HG03354 (cell line): ENCODE measurements around the gene DHX32.
"Not testable (repeated sequence)": the region's sequence is repeated elsewhere in the genome, so short reads cannot be mapped to it uniquely, and the experiment has no call there.

ENCODE experiments used
- ATAC-seq: cut with Tn5 transposase; IDR thresholded peaks from one replicate; pipeline ENCODE4 v1.9.1; 2021; ENCODE audit warnings: mild to moderate bottlenecking; ENCODE audit not compliant: unreplicated experiment, poor library complexity, severe bottlenecking

The DHX32 gene

GRCh38 chr10:125881192-125881591 is at the start of gene DHX32:
Gene DHX32, minus strand, starts transcription at chr10:125881292. Its CDS starts 468 bp downstream, at chr10:125880824.
- no peak for ATAC-seq

GRCh38 chr10:125929618-125930017 is 48.5 kb upstream of the DHX32 start:
- ATAC-seq: no peak

GRCh38 chr10:125928928-125929585 is 48.0 kb upstream of the DHX32 start:
- no peak for ATAC-seq

- not testable (repeated sequence) for ATAC-seq
Observed at GRCh38 chr10:125927265-125927664, 46.2 kb upstream of the DHX32 start.

GRCh38 chr10:125926247-125926646 is 45.2 kb upstream of the DHX32 start:
- no peak for ATAC-seq

- ATAC-seq: no peak
Observed at GRCh38 chr10:125925262-125925834, 44.3 kb upstream of the DHX32 start.

- ATAC-seq: not testable (repeated sequence)
Observed at GRCh38 chr10:125921643-125922306, 40.7 kb upstream of the DHX32 start.

- not testable (repeated sequence) for ATAC-seq
Observed at GRCh38 chr10:125917704-125918361, 36.7 kb upstream of the DHX32 start.

- ATAC-seq: no peak
Observed at GRCh38 chr10:125916977-125917376, 35.9 kb upstream of the DHX32 start.

GRCh38 chr10:125913277-125913676 is 32.2 kb upstream of the DHX32 start:
- not testable (repeated sequence) for ATAC-seq

GRCh38 chr10:125911990-125912389 is 30.9 kb upstream of the DHX32 start:
- ATAC-seq: no peak

GRCh38 chr10:125911145-125911544 is 30.1 kb upstream of the DHX32 start:
- no peak for ATAC-seq

GRCh38 chr10:125909491-125909890 is 28.4 kb upstream of the DHX32 start:
- not testable (repeated sequence) for ATAC-seq

- ATAC-seq: not testable (repeated sequence)
Observed at GRCh38 chr10:125908813-125909212, 27.7 kb upstream of the DHX32 start.

GRCh38 chr10:125907598-125907997 is 26.5 kb upstream of the DHX32 start:
- ATAC-seq: not testable (repeated sequence)

GRCh38 chr10:125905069-125905994 is 24.2 kb upstream of the DHX32 start:
- not testable (repeated sequence) for ATAC-seq

GRCh38 chr10:125903135-125903640 is 22.1 kb upstream of the DHX32 start:
- not testable (repeated sequence) for ATAC-seq

GRCh38 chr10:125900963-125901362 is 19.9 kb upstream of the DHX32 start:
- ATAC-seq: not testable (repeated sequence)

GRCh38 chr10:125897317-125897716 is 16.2 kb upstream of the DHX32 start:
- ATAC-seq: not testable (repeated sequence)
